LNCAP (cell line): ENCODE measurements around the gene KLF16.

Experiments used
- CTCF ChIP-seq: fragments of 450-650 bp; IDR thresholded peaks from 2 replicates; pipeline ENCODE4 v1.5.1; 2017; ENCODE audit warnings: mild to moderate bottlenecking

The KLF16 gene

GRCh38 chr19:1863328-1863637, at the start of gene KLF16:
Gene KLF16, minus strand, starts transcription at chr19:1863579. Its CDS starts 82 bp downstream, at chr19:1863497.
- TF ChIP-seq CTCF, result no peak

GRCh38 chr19:1912760-1913505, 49.6 kb upstream of the KLF16 start:
- TF ChIP-seq CTCF, result no peak

- TF ChIP-seq CTCF, result no peak
These were observed 48.6 kb upstream of the KLF16 start for GRCh38 chr19:1911995-1912394.

DNA sequence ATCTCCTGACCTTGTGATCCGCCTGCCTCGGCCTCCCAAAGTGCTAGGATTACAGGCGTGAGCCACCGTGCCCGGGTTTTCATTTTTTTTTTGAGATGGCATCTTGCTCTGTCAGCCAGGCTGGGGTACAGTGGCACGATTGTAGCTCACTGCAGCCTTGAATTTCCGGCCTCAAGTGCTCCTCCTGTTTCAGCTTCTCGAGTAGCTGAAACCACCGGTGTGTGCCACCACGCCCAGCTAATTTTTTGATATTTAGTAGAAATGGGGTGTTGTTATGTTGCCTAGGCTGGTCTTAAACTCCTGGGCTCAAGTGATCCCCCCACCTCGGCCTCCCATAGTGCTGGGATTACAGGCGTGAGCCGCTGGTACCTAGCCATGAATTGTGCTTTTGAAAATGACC, 47.7 kb upstream of the KLF16 start:
- no peak for TF ChIP-seq CTCF

DNA sequence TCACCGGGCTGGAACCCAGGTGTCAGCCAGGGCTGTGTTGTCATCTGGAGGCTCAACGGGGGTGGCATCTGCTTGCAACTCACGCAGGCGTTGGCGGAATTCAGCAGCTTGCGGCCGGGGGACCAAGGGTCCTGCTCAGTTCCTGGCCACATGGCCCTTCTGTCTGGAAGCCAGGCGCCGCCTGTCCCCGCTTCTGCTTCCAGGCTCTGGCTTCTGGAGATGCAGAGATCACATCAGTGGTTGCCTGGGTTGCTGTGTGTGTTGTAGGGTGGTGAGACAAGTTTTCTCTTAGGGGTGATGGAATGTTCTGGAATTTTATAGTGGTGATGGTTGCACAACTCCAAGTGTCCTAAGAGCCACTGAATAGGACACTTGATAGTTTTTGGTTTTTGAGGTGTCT, 46.8 kb upstream of the KLF16 start:
- TF ChIP-seq CTCF, result no peak

GRCh38 chr19:1909761-1910080, 46.3 kb upstream of the KLF16 start:
- no peak for TF ChIP-seq CTCF

GRCh38 chr19:1908364-1908678, 44.9 kb upstream of the KLF16 start:
- TF ChIP-seq CTCF, result no peak
